Astrocyte of the spinal cord (primary cell): ENCODE results near the gene PGA3.
"Not testable (repeated sequence)": the region's sequence is repeated elsewhere in the genome, so short reads cannot be mapped to it uniquely, and the experiment has no call there.

Source experiments
- DNase-seq: peaks from one replicate; pipeline ENCODE4 v3.0.0; 2011; ENCODE audit warnings: low read depth, low spot score
- H3K4me3 ChIP-seq: 2 replicates; pipeline ENCODE4 v1.5.1; 2011; ENCODE audit warnings: low read depth, mild to moderate bottlenecking, low read length, moderate library complexity
- in situ Hi-C: cut with HindIII; loops from 2 replicates; pipeline ENCODE4 v1.10.0; 2017; ENCODE audit warnings: low sequenced_read_pairs
- TF ChIP-seq, protein P1 (sequence below): IDR thresholded peaks from 2 replicates; pipeline ENCODE4 v1.5.1; 2012; ENCODE audit warnings: low read depth, mild to moderate bottlenecking, low read length, inconsistent platforms

Gene PGA3

DNA sequence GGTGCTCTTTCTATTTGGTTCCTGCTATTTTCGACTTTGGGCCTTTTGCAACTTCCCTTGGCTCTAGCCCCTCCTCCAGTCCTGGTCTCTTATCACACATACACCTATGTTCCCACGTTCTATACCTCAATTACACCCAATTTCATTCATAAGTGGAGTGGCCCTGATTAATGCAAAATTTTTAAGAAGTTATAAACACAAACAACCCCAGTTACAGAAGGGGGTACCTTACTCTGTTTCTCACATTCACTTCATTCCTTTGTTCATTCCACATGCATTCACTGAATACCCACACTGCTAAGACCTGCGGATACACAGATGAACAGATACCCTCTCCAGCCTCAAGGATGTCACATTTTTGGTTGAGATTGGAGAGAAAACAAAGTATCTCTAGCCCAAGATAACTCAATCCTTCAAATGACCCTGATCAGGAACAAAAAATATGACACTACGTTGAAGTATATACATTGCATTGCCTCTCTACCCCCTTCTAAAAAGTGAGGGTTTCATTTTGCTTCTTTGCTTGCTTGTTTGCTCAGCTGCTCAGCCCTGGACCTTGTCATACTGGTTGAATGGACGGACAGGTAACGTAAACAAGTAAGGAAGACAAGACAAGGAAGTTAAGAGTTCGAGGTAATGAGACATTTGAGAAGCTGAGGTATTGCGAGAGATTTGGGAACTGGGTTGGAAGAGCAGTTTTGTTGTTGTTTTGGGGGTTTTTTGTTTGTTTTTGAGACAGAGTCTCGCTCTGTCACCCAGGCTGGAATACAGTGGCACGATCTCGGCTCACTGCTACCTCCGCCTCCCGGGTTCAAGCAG lies 38.5 kb upstream of the PGA3 start:
- no peak overlapping the region for H3K4me3 ChIP-seq
- in situ Hi-C loops: no loop called here
- no peak for DNase-seq
- TF ChIP-seq, protein P1, sequence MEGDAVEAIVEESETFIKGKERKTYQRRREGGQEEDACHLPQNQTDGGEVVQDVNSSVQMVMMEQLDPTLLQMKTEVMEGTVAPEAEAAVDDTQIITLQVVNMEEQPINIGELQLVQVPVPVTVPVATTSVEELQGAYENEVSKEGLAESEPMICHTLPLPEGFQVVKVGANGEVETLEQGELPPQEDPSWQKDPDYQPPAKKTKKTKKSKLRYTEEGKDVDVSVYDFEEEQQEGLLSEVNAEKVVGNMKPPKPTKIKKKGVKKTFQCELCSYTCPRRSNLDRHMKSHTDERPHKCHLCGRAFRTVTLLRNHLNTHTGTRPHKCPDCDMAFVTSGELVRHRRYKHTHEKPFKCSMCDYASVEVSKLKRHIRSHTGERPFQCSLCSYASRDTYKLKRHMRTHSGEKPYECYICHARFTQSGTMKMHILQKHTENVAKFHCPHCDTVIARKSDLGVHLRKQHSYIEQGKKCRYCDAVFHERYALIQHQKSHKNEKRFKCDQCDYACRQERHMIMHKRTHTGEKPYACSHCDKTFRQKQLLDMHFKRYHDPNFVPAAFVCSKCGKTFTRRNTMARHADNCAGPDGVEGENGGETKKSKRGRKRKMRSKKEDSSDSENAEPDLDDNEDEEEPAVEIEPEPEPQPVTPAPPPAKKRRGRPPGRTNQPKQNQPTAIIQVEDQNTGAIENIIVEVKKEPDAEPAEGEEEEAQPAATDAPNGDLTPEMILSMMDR: no peak

DNA sequence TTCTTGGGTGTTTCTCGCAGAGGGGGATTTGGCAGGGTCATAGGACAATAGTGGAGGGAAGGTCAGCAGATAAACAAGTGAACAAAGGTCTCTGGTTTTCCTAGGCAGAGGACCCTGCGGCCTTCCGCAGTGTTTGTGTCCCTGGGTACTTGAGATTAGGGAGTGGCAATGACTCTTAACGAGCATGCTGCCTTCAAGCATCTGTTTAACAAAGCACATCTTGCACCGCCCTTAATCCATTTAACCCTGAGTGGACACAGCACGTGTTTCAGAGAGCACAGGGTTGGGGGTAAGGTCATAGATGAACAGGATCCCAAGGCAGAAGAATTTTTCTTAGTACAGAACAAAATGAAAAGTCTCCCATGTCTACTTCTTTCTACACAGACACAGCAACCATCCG lies 37.5 kb upstream of the PGA3 start:
- in situ Hi-C loops, DNase-seq, H3K4me3 ChIP-seq: not testable (repeated sequence)

DNA sequence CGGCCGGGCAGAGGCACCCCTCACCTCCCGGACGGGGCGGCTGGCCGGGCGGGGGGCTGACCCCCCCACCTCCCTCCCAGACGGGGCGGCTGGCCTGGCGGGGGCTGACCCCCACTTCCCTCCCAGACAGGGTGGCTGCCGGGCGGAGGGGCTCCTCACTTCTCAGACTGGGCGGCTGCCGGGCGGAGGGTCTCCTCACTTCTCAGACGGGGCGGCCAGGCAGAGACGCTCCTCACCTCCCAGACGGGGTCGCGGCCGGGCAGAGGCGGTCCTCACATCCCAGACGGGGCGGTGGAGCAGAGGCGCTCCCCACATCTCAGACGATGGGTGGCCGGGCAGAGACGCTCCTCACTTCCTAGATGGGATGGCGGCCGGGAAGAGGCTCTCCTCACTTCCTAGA lies 37.0 kb upstream of the PGA3 start:
- in situ Hi-C loops: not testable (repeated sequence)

DNA sequence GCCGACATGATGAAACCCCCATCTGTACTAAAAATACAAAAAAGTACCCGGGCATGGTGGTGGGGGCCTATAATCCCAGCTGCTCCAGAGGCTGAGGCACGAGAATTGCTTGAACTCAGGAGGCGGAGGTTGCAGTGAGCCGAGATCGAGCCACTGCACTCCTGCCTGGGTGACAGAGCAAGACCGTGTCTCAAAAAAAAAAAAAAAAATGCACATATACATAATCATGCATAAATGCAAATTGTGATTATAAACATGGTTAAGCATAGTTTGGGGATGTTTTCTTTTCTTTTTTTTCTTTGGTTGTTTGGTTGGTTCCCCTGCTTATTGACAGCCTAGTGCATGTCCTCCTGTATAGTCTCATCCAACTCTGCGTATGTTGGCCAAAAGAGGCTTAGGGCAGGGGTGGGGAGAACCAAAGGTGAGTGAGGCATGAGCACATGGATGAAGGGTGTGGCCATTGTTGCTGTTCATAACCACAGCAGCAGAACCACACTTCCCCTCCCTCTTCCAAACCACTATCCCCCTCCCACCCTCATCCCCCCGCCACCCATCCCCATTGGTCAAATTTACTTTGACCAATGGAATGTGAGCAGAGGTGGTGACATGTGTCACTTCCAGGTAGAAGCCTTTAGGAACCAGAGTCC lies 35.1 kb upstream of the PGA3 start:
- no peak overlapping the region for H3K4me3 ChIP-seq
- in situ Hi-C loops: no loop called here
- no peak for DNase-seq
- TF ChIP-seq, protein P1: no peak

More for the DNA sequence above, 37.0 kb upstream of the PGA3 start:
- DNase-seq, H3K4me3 ChIP-seq: not testable (repeated sequence)

DNA sequence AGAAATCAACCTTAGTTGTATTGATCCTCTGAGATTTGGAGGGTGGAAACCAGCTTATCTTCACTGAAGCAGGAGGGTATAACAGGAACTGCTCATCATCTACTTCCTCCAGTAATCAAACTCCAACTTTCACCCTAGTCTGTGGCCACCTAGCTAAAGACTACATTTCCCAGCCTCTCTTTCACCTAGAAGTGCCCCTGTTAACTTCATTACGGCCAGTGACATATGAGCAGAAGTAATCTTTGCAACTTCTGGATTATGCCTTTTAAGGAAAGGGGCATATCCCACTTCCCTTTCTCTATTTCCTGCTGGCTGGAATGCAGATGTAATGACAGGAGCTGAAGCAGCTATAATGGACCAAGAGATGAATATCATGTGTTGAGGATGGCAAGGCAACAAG lies 34.5 kb upstream of the PGA3 start:
- TF ChIP-seq, protein P1: no peak
- in situ Hi-C loops: no loop called here
- DNase-seq: no peak
- H3K4me3 ChIP-seq: no peak overlapping the region

DNA sequence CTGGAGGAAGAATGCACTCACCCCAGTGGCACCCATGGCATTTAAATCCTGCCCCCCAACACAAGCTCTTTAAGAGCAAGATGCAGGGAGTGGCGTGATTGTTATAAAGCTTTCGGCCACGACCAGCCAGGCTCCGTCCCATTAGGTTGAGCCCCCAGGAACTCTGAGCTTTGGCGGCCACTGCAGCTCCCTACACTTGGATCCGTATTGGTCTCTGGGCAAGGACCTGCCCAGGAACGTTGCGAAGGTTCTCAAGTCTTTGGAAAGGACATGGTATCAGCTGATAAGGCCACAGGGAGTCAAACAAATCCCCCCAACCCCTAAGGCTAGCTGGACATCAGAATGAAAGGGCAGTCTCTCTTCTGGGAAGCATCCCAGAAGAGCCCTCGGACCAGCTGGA lies 32.7 kb upstream of the PGA3 start:
- in situ Hi-C loops: no loop called here
- TF ChIP-seq, protein P1: no peak
- no peak for DNase-seq
- no peak overlapping the region for H3K4me3 ChIP-seq

DNA sequence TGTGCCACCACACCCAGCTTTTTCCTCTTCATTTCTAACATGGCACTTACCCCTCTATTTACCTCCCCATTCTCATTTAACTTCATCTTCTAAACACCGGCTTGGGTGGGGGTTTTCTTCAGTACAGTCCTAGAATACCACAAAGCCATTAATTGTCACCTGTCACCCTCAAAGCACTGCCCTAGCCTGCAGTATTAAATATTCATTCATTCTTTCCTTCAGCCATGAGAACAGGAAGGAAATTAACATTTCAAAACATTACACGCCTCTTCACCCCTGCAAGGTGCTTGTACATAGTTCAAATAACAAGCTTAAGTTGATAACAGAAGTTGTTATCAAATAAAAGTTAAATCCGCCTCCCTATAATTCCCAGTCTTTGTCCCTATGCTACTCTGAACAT lies 31.4 kb upstream of the PGA3 start:
- TF ChIP-seq, protein P1: no peak
- no peak for DNase-seq
- in situ Hi-C loops: no loop called here
- no peak overlapping the region for H3K4me3 ChIP-seq
